ENCODE results near the gene MRPL27. TPM values are rescaled to one million over a fixed set of nuclear protein-coding genes. Genes with fewer than 3 reads are reported as not detected.

MRPL27 gene
- total RNA-seq, 1 experiment from 2014 or later = 106 TPM

DNA sequence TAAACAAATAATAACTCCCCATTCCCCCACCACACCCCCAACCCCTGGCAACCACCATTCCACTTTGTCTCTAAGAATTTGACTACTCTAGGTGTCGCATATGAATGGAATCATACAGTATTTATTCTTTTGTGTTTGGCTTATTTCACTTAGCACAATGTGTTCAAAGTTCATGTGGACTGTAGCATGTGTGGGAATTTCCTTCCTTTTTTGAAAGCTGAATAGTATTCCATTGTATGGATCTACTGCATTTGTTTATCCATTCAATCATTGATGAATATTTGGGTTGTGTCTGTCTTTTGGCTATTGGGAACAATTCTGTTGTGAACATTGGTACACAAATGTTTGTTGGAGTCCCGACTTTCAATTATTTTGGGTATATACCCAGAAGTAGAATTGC lies 49.8 kb upstream of the MRPL27 start:
- peaks cover 30 to 47% of the 10 kb centered on the region in 2 experiments for H3K4me1 ChIP-seq (ENCODE audit: control insufficient read depth in 1 of 2, insufficient read depth in 2 of 2, low read length in 2 of 2)
- no peak overlapping the region for H2AFZ ChIP-seq (ENCODE audit: low read depth, low read length, poor library complexity, severe bottlenecking)
- ATAC-seq = no peak
- TF ChIP-seq REST (IDR thresholded peaks at IDR 0.05; ENCODE audit: low read depth) = no peak
- no peak for TF ChIP-seq ZNF274 (IDR thresholded peaks at IDR 0.05; ENCODE audit: low read depth, low read length)
- TF ChIP-seq EZH2 (IDR thresholded peaks at IDR 0.05) = no peak
- no peak for TF ChIP-seq SRF (IDR thresholded peaks at IDR 0.05; ENCODE audit: low read depth)
- TF ChIP-seq EGR1 (IDR thresholded peaks at IDR 0.05; ENCODE audit: low read depth) = no peak
- TF ChIP-seq, protein P1, sequence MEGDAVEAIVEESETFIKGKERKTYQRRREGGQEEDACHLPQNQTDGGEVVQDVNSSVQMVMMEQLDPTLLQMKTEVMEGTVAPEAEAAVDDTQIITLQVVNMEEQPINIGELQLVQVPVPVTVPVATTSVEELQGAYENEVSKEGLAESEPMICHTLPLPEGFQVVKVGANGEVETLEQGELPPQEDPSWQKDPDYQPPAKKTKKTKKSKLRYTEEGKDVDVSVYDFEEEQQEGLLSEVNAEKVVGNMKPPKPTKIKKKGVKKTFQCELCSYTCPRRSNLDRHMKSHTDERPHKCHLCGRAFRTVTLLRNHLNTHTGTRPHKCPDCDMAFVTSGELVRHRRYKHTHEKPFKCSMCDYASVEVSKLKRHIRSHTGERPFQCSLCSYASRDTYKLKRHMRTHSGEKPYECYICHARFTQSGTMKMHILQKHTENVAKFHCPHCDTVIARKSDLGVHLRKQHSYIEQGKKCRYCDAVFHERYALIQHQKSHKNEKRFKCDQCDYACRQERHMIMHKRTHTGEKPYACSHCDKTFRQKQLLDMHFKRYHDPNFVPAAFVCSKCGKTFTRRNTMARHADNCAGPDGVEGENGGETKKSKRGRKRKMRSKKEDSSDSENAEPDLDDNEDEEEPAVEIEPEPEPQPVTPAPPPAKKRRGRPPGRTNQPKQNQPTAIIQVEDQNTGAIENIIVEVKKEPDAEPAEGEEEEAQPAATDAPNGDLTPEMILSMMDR (IDR thresholded peaks at IDR 0.05 in 2 of 3, conservative IDR thresholded peaks at IDR 0.05 in 1 of 3; ENCODE audit: borderline replicate concordance in 1 of 3, insufficient read depth in 1 of 3, low read depth in 2 of 3, low read length in 2 of 3) = no peak
- TF ChIP-seq, protein P2, sequence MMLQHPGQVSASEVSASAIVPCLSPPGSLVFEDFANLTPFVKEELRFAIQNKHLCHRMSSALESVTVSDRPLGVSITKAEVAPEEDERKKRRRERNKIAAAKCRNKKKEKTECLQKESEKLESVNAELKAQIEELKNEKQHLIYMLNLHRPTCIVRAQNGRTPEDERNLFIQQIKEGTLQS (IDR thresholded peaks at IDR 0.05) = no peak
- no peak for TF ChIP-seq RAD21 (IDR thresholded peaks at IDR 0.05; ENCODE audit: low read depth)
- H3K9me3 ChIP-seq (ENCODE audit: control insufficient read depth in 1 of 2, insufficient read depth in 1 of 2, low read depth in 1 of 2, low read length in 2 of 2) = no peaks in the 10 kb centered on the region
- CTCF ChIA-PET = no interaction called here
- POLR2A ChIA-PET = interaction anchor here (1.1 kb wide), 1 partner anchor 32 kb away, joined by 3 read pairs; no protein-coding TSS in a partner anchor
- no TSS peak for BruUV-seq (replicated peaks)
- no peaks in the 10 kb centered on the region; a peak in 1 of 4 replicates for H3K36me3 ChIP-seq (ENCODE audit: control insufficient read depth in 1 of 2, insufficient read depth in 2 of 2, low read length in 2 of 2)
- RAD21 ChIA-PET (ENCODE audit: low non-redundant PET in 1 of 2, low total read pairs in 2 of 2, uncharacterized antibody in 2 of 2, unreplicated experiment in 2 of 2) = no interaction called here
- DNase-seq (ENCODE audit: low read depth, low spot score) = no peak
- intact Hi-C loops (cut with micrococcal nuclease) = no loop called here
- H3K9me2 ChIP-seq (ENCODE audit: insufficient read depth) = no peaks in the 10 kb centered on the region
- H3K4me2 ChIP-seq (ENCODE audit: low read length) = no peak overlapping the region
- no peak overlapping the region for H3K9ac ChIP-seq (ENCODE audit: low read length)
- H3K27me3 ChIP-seq (ENCODE audit: insufficient read depth, low read length) = no peaks in the 10 kb centered on the region
- H3K27ac ChIP-seq (ENCODE audit: low read depth, low read length) = no peak overlapping the region
- no peaks in the 10 kb centered on the region for H4K20me1 ChIP-seq (ENCODE audit: insufficient read depth)
- no peak overlapping the region for H3K4me3 ChIP-seq (replicated peaks in 1 of 2; ENCODE audit: low read depth in 1 of 2, low read length in 2 of 2)
- 0 out of 2 replicates have a peak, but pooled peaks cover 7% of the 10 kb centered on the region for H3K79me2 ChIP-seq (ENCODE audit: insufficient read depth, low read length)

Measured in HCT116 (cell line).